ENCODE data around the gene MACIR. TPM values are rescaled to one million over a fixed set of nuclear protein-coding genes. Genes with fewer than 3 reads are reported as not detected.

Gene MACIR
- polyA plus RNA-seq, 3 donors: 1.2 to 1.9 (median 1.9) TPM

DNA sequence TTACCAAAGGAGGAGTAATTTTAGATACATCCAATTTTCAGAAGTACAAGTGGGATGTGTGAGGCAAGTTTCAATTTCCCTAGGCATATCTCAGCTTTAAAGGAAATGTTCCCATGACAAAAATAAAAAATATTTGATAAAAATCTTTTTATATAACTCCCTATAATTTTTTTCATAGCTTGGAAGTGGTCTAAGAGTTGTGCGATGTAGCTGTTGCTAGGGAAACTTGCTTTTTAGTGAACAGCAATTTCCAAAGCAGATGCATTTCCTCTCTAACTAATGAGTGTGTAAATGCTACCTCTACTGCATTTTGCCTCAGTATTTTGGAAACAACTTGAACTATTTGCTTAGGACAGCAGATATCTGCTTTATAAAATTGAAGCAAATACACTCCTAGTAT is 39.6 kb downstream of the MACIR start:
- H3K9ac ChIP-seq (ENCODE audit: insufficient read depth, low read length, poor library complexity, severe bottlenecking): no peak overlapping the region
- H3K79me2 ChIP-seq (ENCODE audit: insufficient read depth, low read length): no peaks in the 10 kb centered on the region
- H3K36me3 ChIP-seq (replicated peaks in 1 of 2; ENCODE audit: control insufficient read depth in 1 of 2, insufficient read depth in 2 of 2, low read length in 2 of 2): no peaks in the 10 kb centered on the region
- H3K4me3 ChIP-seq (replicated peaks in 1 of 3; ENCODE audit: low read depth in 2 of 3, low read length in 3 of 3): no peak overlapping the region
- TF ChIP-seq, protein P1, sequence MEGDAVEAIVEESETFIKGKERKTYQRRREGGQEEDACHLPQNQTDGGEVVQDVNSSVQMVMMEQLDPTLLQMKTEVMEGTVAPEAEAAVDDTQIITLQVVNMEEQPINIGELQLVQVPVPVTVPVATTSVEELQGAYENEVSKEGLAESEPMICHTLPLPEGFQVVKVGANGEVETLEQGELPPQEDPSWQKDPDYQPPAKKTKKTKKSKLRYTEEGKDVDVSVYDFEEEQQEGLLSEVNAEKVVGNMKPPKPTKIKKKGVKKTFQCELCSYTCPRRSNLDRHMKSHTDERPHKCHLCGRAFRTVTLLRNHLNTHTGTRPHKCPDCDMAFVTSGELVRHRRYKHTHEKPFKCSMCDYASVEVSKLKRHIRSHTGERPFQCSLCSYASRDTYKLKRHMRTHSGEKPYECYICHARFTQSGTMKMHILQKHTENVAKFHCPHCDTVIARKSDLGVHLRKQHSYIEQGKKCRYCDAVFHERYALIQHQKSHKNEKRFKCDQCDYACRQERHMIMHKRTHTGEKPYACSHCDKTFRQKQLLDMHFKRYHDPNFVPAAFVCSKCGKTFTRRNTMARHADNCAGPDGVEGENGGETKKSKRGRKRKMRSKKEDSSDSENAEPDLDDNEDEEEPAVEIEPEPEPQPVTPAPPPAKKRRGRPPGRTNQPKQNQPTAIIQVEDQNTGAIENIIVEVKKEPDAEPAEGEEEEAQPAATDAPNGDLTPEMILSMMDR (IDR thresholded peaks at IDR 0.05): no peak
- no peaks in the 10 kb centered on the region for H3K36me3 Mint-ChIP-seq
- no peaks in the 10 kb centered on the region for H3K9me3 Mint-ChIP-seq
- H3K27ac Mint-ChIP-seq: no peak overlapping the region
- no peak overlapping the region for H3K27ac ChIP-seq (ENCODE audit: low read depth in 1 of 2, low read length in 2 of 2)
- no peaks in the 10 kb centered on the region for H3K27me3 ChIP-seq (ENCODE audit: control insufficient read depth in 2 of 2, insufficient read depth in 2 of 2, low read length in 2 of 2)
- H4K20me1 ChIP-seq (ENCODE audit: insufficient read depth, low read length): no peaks in the 10 kb centered on the region
- H3K4me3 Mint-ChIP-seq: no peak overlapping the region
- no CpG with 5 or more reads among the region's 1 CpG for WGBS (ENCODE audit: insufficient coverage)
- no peak overlapping the region for H2AFZ ChIP-seq (ENCODE audit: insufficient read depth, low read depth, low read length, poor library complexity, severe bottlenecking)
- H3K27me3 Mint-ChIP-seq (ENCODE audit: low read depth in 3 of 3): no peaks in the 10 kb centered on the region
- H3K4me1 ChIP-seq (ENCODE audit: control insufficient read depth in 1 of 2, insufficient read depth in 2 of 2, low read length in 2 of 2): no peaks in the 10 kb centered on the region
- no peaks in the 10 kb centered on the region for H3K9me3 ChIP-seq (replicated peaks in 1 of 2; ENCODE audit: control insufficient read depth in 1 of 2, insufficient read depth in 1 of 2, low read length in 2 of 2)
- intact Hi-C loops (cut with micrococcal nuclease): no loop called here
- H3K4me1 Mint-ChIP-seq: no peaks in the 10 kb centered on the region
- H3K4me2 ChIP-seq (replicated peaks; ENCODE audit: extremely low read depth, low read length, poor library complexity, severe bottlenecking): no peak overlapping the region
- no peak for DNase-seq

DNA sequence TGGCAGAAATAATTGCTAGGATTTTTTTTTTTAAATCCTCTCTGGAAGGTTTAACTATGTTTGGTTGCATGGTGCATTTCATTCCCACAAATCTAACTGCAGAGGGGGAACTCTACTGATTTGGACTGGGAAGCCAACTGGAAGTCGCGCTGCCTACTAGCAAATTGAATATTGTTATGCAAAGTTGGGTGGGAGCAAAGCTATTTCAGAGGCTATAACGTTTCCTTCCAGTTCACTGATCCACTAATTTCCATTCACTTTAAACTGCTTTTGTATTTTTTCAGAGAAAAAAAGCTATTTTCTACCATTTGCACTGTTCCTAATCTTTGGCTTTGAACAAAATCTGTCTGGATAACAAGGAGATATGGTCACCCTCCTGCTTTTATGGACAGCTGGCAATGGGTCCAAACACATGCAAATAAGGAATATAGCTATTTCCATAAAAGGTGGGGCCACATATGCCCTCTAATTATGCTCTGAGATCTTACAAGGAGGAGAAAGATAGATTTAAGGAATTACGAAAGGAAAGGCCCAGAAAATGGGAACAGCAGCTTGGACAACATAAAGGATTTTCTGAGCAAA is 40.1 kb downstream of the MACIR start:
- no peaks in the 10 kb centered on the region for H3K27me3 Mint-ChIP-seq (ENCODE audit: low read depth in 3 of 3)
- intact Hi-C loops (cut with micrococcal nuclease): no loop called here

More for the DNA sequence above, 40.1 kb downstream of the MACIR start:
- TF ChIP-seq, protein P1 (IDR thresholded peaks at IDR 0.05): no peak
- H3K27ac ChIP-seq (ENCODE audit: low read depth in 1 of 2, low read length in 2 of 2): no peak overlapping the region
- H3K4me3 Mint-ChIP-seq: no peak overlapping the region
- H3K27ac Mint-ChIP-seq: no peak overlapping the region
- no peaks in the 10 kb centered on the region for H3K36me3 Mint-ChIP-seq
- no peaks in the 10 kb centered on the region for H3K9me3 Mint-ChIP-seq
- no peak overlapping the region for H3K4me2 ChIP-seq (replicated peaks; ENCODE audit: extremely low read depth, low read length, poor library complexity, severe bottlenecking)
- no peaks in the 10 kb centered on the region for H4K20me1 ChIP-seq (ENCODE audit: insufficient read depth, low read length)
- DNase-seq: no peak
- H3K4me1 Mint-ChIP-seq: no peaks in the 10 kb centered on the region
- no peak overlapping the region for H3K9ac ChIP-seq (ENCODE audit: insufficient read depth, low read length, poor library complexity, severe bottlenecking)
- no peaks in the 10 kb centered on the region for H3K27me3 ChIP-seq (ENCODE audit: control insufficient read depth in 2 of 2, insufficient read depth in 2 of 2, low read length in 2 of 2)
- H3K36me3 ChIP-seq (replicated peaks in 1 of 2; ENCODE audit: control insufficient read depth in 1 of 2, insufficient read depth in 2 of 2, low read length in 2 of 2): no peaks in the 10 kb centered on the region
- no peaks in the 10 kb centered on the region for H3K9me3 ChIP-seq (replicated peaks in 1 of 2; ENCODE audit: control insufficient read depth in 1 of 2, insufficient read depth in 1 of 2, low read length in 2 of 2)
- H3K4me3 ChIP-seq (replicated peaks in 1 of 3; ENCODE audit: low read depth in 2 of 3, low read length in 3 of 3): no peak overlapping the region
- no peaks in the 10 kb centered on the region for H3K4me1 ChIP-seq (ENCODE audit: control insufficient read depth in 1 of 2, insufficient read depth in 2 of 2, low read length in 2 of 2)
- WGBS (ENCODE audit: insufficient coverage): 100% methylated on average over 1 of the region's 4 CpGs
- no peaks in the 10 kb centered on the region for H3K79me2 ChIP-seq (ENCODE audit: insufficient read depth, low read length)
- H2AFZ ChIP-seq (ENCODE audit: insufficient read depth, low read depth, low read length, poor library complexity, severe bottlenecking): no peak overlapping the region
